OCI-LY7 (cell line): ENCODE results near the gene SWSAP1.

Source experiments
- CTCF ChIP-seq: fragments of 200-600 bp; sonication (generic); conservative IDR thresholded peaks from 2 replicates; pipeline ENCODE4 v1.5.1; 2014; ENCODE audit warnings: mild to moderate bottlenecking, antibody characterized with exemption, low read length, moderate library complexity, mixed read lengths
- EZH2phosphoT487 ChIP-seq: fragments of 200-600 bp; sonication (generic); IDR thresholded peaks from 2 replicates; pipeline ENCODE4 v1.6.1; 2018; ENCODE audit warnings: low read depth, borderline replicate concordance, mild to moderate bottlenecking, mixed run types, antibody characterized with exemption, low read length, moderate library complexity, mixed read lengths

DNA sequence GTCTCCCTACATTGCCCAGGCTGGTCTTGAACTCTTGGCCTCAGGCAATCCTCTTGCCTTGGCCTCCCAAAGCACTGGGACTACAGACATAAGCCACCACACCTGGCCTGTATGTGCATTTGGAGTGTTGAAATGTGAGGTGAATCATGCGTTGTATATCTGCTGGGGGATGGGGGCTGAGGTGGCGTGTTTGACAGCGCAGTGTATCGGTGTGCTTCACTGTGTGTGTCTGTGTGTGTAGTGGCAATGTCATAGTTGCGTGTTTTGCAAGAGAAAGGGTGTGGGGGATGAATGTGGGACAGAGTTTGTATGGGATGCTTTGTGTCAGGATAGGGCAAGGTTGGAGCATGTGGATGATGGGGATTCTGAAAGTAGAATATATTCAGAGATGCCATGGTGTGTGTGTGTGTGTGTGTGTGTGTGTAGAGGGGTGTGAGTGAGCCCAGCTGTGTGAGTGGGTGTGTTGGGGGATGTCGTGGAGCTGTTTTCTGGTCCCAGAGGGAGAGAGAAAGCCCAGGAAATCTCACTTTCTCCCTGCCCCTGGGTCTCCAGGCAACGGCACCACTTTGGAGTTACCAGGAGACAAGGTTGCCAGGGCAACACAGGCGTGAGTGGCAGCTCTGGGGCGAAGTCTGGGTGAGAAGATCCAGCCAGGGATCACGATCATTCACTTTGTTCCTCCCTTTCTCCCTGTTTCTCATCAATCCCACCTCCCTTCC lies 1.1 kb upstream of the SWSAP1 start:
- TF ChIP-seq CTCF (no peak), EZH2phosphoT487 (no peak)
